ENCODE results near the gene SNX3.
"Not testable (repeated sequence)": the region's sequence is repeated elsewhere in the genome, so short reads cannot be mapped to it uniquely, and the experiment has no call there.

Gene SNX3

DNA sequence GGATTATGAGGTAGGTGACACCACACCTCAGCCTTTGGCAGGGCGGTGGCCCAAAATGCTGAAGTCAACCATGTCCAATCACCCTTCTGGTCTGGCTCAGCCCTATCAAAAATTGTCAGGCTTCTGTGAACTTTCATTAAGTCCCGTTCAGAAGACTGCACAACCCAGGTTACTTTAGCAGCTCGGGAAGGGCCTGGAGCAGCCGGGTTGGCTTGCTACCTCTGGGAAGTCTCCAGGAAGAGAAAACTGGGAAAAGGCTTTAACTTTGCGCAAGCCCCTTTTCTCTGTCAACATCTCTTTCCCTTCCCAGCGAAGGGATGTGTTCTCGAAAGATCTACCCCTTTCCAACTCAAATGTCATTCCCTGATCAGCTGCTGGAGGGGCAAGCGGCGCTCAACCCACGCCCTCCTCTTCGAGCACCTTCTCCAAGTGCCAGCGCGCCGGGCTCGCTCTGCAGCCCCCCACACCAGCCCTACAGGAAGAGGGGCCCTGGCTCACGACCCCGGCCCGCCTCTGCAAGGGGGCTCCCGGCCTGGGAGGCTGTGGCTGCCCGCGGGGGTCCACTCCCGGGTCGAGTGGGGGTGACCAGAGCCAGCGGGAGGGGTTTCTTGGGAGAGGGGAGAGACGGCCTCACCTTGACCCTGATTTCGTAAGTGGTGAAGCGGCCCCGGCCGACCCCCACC, 573 bp downstream of the SNX3 start:
- peak; percentile 23 to 63 (median 55) for DNase-seq

- DNase-seq = peak; percentile 25 to 69 (median 48)
Observed at GRCh38 chr6:108254433-108255410, 6.1 kb downstream of the SNX3 start.

- DNase-seq = no peak
Observed at GRCh38 chr6:108253241-108253640, 7.6 kb downstream of the SNX3 start.

GRCh38 chr6:108252055-108252454, 8.8 kb downstream of the SNX3 start:
- DNase-seq = no peak

GRCh38 chr6:108251252-108251651, 9.6 kb downstream of the SNX3 start:
- no peak for DNase-seq

DNA sequence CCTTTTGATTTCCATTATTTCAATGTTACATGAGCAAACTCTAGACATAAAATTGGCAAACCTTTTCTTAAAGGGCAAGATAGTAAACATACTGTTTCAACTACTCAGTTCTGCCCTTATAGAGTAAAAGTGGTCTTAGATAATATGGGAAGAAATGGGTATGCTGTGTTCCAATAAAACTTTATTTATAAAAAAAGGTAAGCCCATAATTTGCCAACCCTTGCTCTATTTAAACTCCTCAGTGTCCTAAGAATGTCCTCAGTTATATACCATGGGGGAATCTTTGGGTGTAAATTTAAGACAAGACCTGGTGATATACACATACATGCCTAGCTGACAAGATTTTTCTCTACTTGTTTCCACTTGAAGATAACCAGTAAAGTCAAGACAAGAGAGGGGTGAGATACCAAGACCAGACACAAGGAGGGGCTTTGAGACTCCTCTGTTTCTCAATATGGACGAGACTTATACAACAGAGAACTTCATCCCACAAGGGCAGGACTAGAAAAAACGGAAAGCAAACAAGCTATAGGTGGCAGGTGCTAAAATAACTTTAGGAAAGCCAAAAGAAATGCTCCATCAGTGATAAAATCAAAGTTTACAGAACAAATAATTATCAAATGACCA, 10.5 kb downstream of the SNX3 start:
- peak in 3 of 4 experiments; percentile 7 to 25 (median 12) for DNase-seq

DNA sequence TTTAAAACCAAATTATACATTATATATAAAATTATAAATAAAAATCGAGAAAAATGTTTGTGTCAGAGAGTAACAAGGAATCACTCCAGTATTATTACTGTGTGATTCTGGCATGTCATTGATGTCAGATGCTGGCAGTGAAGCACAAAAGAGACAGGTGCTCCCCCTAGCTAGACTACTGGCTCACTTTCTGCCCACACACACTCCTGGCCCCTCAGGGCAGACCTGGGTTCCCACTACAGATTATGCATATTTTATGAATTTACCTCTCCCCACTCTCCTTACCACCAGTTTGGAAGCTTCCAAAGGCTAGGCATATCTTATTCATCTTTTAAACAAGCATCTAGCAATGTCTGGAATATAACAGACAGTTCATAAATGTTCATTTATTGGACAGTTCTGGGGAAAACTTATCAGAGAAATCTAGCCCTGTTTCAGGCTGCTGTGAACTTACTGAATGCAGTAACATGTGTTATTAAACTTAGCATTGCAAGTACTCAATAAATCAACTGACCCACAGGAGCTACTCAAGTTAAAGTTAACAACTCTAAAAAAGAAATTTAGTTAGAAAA, 12.8 kb downstream of the SNX3 start:
- no peak for DNase-seq

DNA sequence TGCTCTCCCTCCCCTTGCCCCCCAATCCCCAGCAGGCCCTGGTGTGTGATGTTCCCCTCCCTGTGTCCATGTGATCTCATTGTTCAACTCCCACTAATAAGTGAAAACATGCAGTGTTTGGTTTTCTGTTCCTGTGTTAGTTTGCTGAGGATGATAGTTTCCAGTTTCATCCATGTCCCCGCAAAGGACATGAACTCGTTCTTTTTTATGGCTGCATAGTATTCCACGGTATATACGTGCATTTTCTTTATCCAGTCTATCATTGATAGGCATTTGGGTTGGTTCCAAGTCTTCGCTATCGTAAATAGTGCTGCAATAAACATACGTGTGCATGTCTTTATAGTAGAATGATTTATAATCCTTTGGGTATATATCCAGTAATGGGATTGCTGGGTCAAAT, 15.7 kb downstream of the SNX3 start:
- not testable (repeated sequence) for DNase-seq

DNA sequence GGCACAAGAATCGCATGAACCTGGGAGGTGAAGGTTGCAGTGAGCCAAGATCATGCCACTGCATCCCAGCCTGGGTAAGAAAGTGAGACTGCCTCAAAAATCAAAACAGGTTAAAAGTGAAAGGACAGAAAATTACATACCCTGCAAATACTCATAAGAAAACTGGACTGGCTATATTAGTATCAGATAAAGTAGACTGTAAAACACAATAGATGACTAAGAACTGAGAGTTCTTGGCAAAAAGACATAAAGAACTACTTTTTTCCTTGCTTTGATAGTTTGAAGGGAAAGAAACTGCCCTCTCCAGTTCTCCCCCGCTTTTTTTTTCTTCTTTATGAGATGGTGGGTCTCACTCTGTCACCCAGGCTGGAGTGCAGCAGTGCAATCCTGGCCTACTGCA, 17.0 kb downstream of the SNX3 start:
- no peak for DNase-seq

- no peak for DNase-seq
Observed at GRCh38 chr6:108242721-108243120, 18.1 kb downstream of the SNX3 start.

GRCh38 chr6:108242259-108242658, 18.6 kb downstream of the SNX3 start:
- no peak for DNase-seq

DNA sequence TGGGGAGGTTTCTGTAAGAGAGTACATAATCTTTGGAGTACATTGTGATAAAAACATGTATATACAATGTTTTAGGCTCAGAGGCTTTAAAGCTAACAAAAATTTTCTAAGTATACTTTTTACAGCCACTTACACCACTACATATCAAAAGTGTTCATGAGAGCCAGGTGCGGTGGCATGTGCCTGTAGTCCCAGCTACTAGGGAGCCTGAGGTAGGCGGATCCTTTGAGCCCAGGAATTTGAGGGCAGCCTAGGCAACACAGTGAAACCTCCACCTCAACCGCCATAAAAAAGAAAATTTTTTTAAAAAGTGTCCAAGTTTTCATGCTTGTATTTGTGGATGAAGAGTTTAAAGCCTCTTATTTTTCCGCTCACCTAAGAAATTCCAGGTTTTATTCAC, 22.5 kb downstream of the SNX3 start:
- no peak for DNase-seq

DNA sequence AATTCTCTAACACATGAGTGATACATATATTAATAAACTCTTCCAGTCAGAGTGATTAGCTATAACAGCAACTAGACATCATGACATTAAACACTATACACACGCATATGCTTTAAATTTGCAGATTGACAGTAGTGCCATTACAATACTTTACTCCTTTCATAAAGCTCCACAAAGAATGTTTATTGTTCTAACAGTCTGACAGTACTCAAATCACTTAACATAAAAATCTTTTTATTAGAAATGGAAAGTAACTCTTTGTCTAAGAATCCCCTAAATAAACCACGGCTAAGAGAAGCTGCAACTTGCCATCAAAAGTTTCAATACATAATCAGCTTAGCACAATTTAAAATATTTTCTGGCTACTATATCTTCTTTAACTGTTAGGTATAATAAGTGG, 24.0 kb downstream of the SNX3 start:
- DNase-seq = no peak

GRCh38 chr6:108235127-108235526, 25.7 kb downstream of the SNX3 start:
- no peak for DNase-seq

GRCh38 chr6:108228416-108228815, 32.4 kb downstream of the SNX3 start:
- DNase-seq = no peak

DNA sequence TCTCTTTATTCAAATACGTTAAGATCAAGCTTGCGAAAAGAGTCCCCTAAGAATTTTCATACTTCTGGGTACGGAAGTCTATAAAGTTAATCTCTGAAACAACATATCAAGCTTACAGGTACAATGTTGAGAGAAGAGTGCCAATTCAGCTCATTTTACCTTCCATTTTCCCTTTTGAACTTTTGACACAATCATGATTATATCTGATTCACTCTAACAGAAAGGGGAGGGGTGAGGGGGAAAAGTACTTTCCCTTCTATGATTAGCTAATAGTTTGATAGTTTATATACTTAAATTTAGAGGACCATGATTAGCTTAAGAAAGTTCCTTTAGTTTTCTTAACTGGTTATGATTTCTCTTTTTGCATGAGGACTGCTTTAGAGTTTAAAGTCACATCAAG, 33.5 kb downstream of the SNX3 start:
- no peak for DNase-seq

- peak; percentile 22 to 70 (median 46) for DNase-seq
Observed at GRCh38 chr6:108222504-108222903, 38.3 kb downstream of the SNX3 start.

DNA sequence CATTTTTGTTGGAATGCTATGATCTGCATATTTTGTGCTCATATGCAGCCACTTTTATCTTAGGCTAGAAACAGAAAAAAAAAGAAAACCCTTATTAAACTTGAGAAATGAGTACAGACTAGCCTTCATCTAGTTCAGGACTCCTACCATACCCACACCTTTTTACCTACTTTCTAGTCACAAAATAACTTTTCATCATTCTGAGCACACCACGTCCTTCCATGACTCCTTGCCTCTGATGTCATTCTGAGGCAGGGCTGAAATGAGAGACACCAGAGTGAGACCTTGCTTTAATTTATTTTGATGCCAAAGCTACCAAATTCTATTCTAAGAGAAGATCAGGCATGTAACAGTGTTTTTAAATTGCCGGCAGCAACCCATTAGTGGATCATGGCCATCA, 38.8 kb downstream of the SNX3 start:
- DNase-seq = no peak

DNA sequence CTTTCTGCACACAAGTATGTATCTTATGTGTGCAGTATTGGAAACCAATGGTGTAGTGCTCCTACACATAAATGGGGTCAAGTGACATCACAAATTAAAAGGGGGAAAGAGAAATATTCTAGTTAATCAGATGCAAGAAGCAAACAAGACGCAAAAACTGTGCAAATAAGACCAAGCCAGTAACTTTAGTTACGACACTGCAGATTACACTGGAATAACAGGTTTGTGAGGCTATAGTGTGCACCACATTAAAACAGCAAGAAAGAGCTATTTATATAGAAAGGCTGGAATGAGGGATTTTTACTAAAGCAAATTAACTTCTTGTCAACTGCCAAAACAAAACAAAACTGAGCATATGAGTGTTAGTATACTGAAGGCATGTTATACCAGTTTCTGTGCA, 49.2 kb downstream of the SNX3 start:
- no peak for DNase-seq

DNA sequence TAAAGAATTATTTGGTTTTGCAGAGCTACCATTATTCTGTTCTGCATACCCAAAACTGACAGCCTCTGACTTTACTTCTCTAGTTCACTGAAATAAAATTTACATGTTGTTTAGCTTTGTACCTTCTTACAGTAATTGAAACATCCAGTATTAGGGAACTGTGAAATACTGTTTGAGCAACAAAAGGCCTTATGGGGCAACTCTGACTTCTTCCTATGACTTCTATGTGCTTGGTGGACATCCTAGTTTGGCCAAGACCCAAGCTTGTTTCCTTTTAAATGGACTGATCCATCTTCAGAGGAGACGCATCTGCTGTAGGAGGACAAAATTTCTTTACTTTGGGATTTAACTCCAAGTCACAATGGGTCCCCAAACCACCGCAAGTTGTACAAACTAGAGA, 50.3 kb downstream of the SNX3 start:
- peak; percentile 1 to 49 (median 34) for DNase-seq

GRCh38 chr6:108209738-108210137, 51.1 kb downstream of the SNX3 start:
- no peak for DNase-seq

DNA sequence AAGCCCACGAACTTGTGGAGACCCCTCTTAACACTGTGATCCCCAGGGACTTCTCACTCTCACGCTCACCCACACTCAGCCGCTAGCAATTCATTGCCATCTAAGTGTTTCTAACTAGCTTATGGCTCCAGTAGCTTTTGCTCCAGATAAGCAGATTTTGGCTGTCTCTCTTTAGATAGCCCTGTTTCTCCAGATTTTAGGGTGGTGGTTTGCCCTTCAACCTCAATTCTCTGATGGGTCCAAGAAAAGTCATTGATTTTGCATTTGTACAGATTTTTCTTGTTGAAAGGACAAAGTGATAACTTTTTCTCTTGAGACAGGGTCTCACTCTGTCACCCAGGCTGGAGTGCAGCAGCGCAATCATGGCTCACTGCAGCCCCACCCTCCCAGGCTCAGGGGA, 53.8 kb downstream of the SNX3 start:
- no peak for DNase-seq
